AG09309 (cell line): ENCODE data around the gene ITCH.
A peak's percentile ranks its signal among the peaks of the same experiment; 100 is the strongest.

Experiments
- DNase-seq: peaks from one replicate; pipeline ENCODE4 v3.0.0-alpha.2; 2010; ENCODE audit warnings: low read depth
- H3K4me3 ChIP-seq: 2 replicates; pipeline ENCODE4 v1.5.1; 2011; ENCODE audit warnings: mild to moderate bottlenecking, low read depth, low read length, moderate library complexity; ENCODE audit not compliant: control insufficient read depth
- TF ChIP-seq, protein P1 (sequence below): IDR thresholded peaks from 2 replicates; pipeline ENCODE4 v1.5.1; 2011; ENCODE audit warnings: mild to moderate bottlenecking, low read depth, low read length, inconsistent platforms; ENCODE audit not compliant: insufficient read depth, control insufficient read depth; ENCODE audit errors: missing control alignments

The ITCH gene

DNA sequence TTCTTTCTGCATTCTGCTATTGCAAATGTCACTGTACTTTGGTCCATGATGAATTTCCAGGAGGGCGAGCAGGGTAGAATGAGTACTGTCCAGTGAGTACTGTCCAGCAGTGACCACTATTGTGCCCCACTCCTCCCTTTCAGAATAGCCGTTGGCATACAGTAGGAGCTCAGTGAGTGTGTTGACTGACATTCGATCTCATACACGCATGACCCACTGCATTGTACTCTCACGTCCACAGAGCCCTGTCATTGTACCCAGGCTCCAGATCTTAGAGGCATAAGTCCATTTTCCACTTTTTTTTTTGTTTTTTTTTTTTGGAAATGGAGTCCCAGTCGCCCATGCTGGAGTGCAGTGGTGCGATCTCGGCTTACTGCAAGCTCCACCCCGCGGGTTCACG, 161.4 kb downstream of the ITCH start:
- no peak for DNase-seq
- TF ChIP-seq, protein P1, sequence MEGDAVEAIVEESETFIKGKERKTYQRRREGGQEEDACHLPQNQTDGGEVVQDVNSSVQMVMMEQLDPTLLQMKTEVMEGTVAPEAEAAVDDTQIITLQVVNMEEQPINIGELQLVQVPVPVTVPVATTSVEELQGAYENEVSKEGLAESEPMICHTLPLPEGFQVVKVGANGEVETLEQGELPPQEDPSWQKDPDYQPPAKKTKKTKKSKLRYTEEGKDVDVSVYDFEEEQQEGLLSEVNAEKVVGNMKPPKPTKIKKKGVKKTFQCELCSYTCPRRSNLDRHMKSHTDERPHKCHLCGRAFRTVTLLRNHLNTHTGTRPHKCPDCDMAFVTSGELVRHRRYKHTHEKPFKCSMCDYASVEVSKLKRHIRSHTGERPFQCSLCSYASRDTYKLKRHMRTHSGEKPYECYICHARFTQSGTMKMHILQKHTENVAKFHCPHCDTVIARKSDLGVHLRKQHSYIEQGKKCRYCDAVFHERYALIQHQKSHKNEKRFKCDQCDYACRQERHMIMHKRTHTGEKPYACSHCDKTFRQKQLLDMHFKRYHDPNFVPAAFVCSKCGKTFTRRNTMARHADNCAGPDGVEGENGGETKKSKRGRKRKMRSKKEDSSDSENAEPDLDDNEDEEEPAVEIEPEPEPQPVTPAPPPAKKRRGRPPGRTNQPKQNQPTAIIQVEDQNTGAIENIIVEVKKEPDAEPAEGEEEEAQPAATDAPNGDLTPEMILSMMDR = no peak
- no peak overlapping the region for H3K4me3 ChIP-seq

DNA sequence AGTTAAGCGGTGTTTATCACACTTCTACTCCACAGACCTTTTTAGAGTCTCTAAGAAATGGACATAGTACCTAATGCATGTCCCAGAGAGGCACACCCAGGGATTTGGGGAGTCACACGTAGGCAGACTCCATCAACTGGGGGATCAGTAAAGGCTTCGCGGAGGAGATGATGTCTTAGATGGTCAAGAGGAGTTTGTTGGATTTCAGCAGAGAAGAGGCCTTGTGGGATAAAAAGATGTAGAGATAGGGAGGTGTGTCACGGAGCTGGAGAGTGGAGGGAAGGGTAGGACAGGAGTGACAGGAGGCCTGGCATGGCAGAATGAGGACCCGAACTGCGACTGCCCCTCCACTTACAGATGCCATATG, 162.3 kb downstream of the ITCH start:
- no peak overlapping the region for H3K4me3 ChIP-seq

DNA sequence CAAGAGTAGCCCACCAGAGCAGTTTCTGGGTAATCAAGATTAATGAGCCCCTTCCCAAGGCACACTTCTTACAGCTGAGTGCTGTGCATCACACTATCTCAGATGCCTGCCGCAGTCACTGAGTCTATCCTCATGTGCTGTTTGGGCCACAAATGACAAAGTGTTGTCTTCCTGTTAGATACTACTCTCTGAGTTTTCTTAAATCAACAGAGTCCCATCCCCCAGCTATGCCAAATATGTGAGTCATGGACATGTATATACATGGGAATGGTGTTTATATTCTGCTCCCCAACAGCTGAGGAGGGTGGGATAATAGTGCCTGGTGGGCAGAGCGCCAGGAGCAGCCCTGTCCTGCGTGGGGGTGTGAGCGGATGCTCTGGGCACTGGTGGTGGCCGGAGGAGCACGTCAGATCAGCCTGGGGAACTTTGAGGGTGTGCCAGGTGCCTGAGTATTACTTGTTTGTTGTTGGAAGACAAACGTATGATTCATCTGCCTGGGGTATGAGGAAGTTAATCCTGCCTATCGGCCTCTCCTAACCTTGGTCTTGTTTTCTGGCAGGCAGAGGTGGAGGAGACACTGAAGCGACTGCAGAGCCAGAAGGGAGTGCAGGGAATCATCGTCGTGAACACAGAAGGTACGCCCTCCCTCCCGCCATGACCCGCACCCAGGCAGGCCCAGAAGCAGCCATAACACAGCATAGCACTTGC, 162.8 kb downstream of the ITCH start:
- DNase-seq = peak; percentile 97
- TF ChIP-seq, protein P1 = no peak
- H3K4me3 ChIP-seq = no peak overlapping the region

More for the DNA sequence above, 162.3 kb downstream of the ITCH start:
- DNase-seq = no peak
- TF ChIP-seq, protein P1 = no peak

DNA sequence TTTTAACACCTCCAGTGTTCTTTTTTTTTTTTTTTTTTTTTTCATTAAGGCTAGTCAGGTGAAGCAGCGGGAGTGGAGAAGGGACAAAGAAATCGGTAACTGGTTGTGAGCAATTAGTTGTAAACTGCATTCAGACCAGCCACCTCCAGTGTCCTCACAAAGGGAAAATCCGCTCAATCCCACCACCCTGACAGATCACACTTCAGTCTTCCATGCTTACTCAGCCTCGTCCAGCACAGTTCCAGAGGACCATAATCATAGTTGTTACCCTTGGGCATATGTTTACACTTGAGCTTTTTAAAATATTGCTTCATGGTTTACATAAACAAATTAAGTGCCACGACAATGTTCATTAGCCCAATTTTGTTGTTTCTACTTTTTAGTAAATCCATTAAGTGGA, 163.4 kb downstream of the ITCH start:
- TF ChIP-seq, protein P1 = no peak
- H3K4me3 ChIP-seq = no peak overlapping the region
- no peak for DNase-seq

DNA sequence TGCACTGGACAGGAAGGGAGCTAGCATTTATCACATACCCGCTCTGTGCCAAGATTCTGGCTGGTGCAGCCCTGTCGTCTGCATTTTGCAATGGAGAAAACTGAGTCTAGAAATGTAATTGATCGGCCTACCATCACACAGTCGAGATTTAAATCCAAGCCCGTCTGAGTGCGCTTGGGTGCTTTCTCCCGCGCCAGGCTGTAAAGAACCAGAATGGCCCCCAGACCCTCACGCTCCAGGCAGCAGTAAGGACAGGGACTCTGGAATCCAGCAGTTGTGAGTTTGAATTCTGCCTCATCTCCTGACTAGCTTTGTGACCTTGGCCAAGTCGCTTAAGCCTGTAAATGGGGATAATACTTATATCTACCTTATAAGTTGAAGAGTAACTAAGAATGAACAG, 163.9 kb downstream of the ITCH start:
- TF ChIP-seq, protein P1 = no peak

DNA sequence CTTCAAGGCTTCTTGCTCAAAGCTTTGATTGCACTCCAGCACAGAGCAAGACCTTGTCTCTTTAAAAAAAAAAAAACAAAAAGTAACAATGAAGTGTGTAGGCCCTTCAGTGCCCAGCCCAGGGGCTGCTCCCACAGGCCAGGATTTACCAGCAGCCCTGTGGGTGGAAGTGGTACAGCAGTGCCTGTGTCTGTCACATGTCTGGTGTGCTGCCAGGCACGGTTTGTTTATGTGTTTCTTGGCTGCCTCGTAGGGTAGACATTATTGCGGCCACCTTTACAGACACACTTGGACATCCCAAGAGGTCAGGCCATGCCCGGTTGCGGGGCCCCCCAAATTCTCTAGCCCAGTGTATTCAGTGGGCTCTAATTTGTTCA, 165.8 kb downstream of the ITCH start:
- TF ChIP-seq, protein P1 = no peak
- no peak for DNase-seq
- no peak overlapping the region for H3K4me3 ChIP-seq

More for the DNA sequence above, 163.9 kb downstream of the ITCH start:
- no peak for DNase-seq
- no peak overlapping the region for H3K4me3 ChIP-seq
